Prostate gland (tissue), 2 donors: Measurements from ENCODE around the gene CABP7. TPM values are rescaled to one million over a fixed set of nuclear protein-coding genes. Genes with fewer than 3 reads are reported as not detected.

Experiments
- DNase-seq: peaks from one replicate; pipeline ENCODE4 v3.0.0-alpha.2; 2019; ENCODE audit warnings: low spot score
- H3K27ac ChIP-seq, 2 donors: fragments of 200-600 bp; sonication (generic); 2 replicates each; pipeline ENCODE4 v1.5.1; 2017 to 2019
- H3K27me3 ChIP-seq: fragments of 200-600 bp; sonication (generic); replicated peaks from 2 replicates; pipeline ENCODE4 v1.5.1; 2019; ENCODE audit not compliant: insufficient read depth
- H3K36me3 ChIP-seq, 2 donors: fragments of 200-600 bp; sonication (generic); 1 replicate in 1 of 2; 2 replicates in 1 of 2; pipeline versions ENCODE4 v1.5.1 to v1.8.1; 2017 to 2019
- H3K4me1 ChIP-seq: fragments of 200-600 bp; sonication (generic); replicated peaks from 2 replicates; pipeline ENCODE4 v1.5.1; 2019
- H3K4me3 ChIP-seq, 2 donors: fragments of 200-600 bp; sonication (generic); 2 replicates each; pipeline ENCODE4 v1.5.1; 2017 to 2019
- H3K9me3 ChIP-seq: fragments of 200-600 bp; sonication (generic); 2 replicates; pipeline ENCODE4 v1.5.1; 2017
- CTCF ChIP-seq, 4 experiments: fragments of 200-600 bp in 2 of 4; fragments of 450-650 bp in 2 of 4; sonication (generic) in 2 of 4; IDR thresholded peaks; 1 replicate in 3 of 4; 2 replicates in 1 of 4; pipeline ENCODE4 v1.5.1; 2016 to 2019; ENCODE audit warnings: antibody characterized with exemption in 4 of 4, mild to moderate bottlenecking in 2 of 4, moderate library complexity in 2 of 4
- POLR2A ChIP-seq: fragments of 450-650 bp; IDR thresholded peaks from one replicate; pipeline ENCODE4 v1.6.1; 2016; ENCODE audit warnings: antibody characterized with exemption, mild to moderate bottlenecking
- POLR2AphosphoS5 ChIP-seq: sonication (generic); formaldehyde crosslinking; IDR thresholded peaks from one replicate; pipeline ENCODE4 v1.6.1; 2017; ENCODE audit warnings: antibody characterized with exemption
- WGBS: methylation state at CpG from one replicate; pipeline ENCODE4 v1.1.5; 2018; 5-methylcytosine and 5-hydroxymethylcytosine counted together
- intact Hi-C: fragments of 100-400 bp; cut with DNase I; formaldehyde crosslinking; loops from one replicate; pipeline ENCODE4 v1.14.2; 2022
- total RNA-seq, 2 donors: library from RNA; depleted of rRNA; stranded (reverse); fragments of >200 nt; gene quantifications; one replicate each; pipeline ENCODE4 v1.1.0, GENCODE V29; 2016

The CABP7 gene
- total RNA-seq, 2 donors from 2014 or later, result 1.5 TPM; not detected in 1

- H3K4me3 ChIP-seq, result no peak overlapping the region
- H3K36me3 ChIP-seq, result no peaks in the 10 kb centered on the region
- no peak overlapping the region for H3K27ac ChIP-seq
- WGBS, result 72% methylated on average over 33 of the region's 33 CpGs
- DNase-seq, result peak; percentile 81
- H3K27me3 ChIP-seq, result no peaks in the 10 kb centered on the region
- H3K4me1 ChIP-seq, result no peaks in the 10 kb centered on the region
- intact Hi-C loops, result loop anchor here (10.0 kb wide), 1 partner anchor 309 kb away; no protein-coding TSS in a partner anchor
- peak; percentile 77 for TF ChIP-seq POLR2AphosphoS5
- TF ChIP-seq POLR2A, result no peak
- peak in 1 of 4 experiments; percentile 9 for TF ChIP-seq CTCF (IDR thresholded peaks at IDR 0.05)
- no peaks in the 10 kb centered on the region for H3K9me3 ChIP-seq
These were observed 24.5 kb upstream of the CABP7 start for GRCh38 chr22:29695129-29695926.

- H3K4me1 ChIP-seq, result no peaks in the 10 kb centered on the region
- intact Hi-C loops, result loop anchor here (10.0 kb wide), 1 partner anchor 307 kb away; no protein-coding TSS in a partner anchor
- no peak overlapping the region for H3K4me3 ChIP-seq
- no peaks in the 10 kb centered on the region for H3K36me3 ChIP-seq
- H3K9me3 ChIP-seq, result no peaks in the 10 kb centered on the region
- TF ChIP-seq POLR2AphosphoS5 (no peak), CTCF (IDR thresholded peaks at IDR 0.05) (no peak)
- no peak overlapping the region for H3K27ac ChIP-seq
- H3K27me3 ChIP-seq, result no peaks in the 10 kb centered on the region
- WGBS, result 80% methylated on average over 15 of the region's 16 CpGs
- DNase-seq, result no peak
These were observed 21.8 kb upstream of the CABP7 start for GRCh38 chr22:29697853-29698598.

GRCh38 chr22:29700206-29700899 is 19.4 kb upstream of the CABP7 start:
- H3K4me3 ChIP-seq, result no peak overlapping the region
- H3K36me3 ChIP-seq, result no peaks in the 10 kb centered on the region
- no peak for DNase-seq
- intact Hi-C loops, result no loop called here
- WGBS, result 56% methylated on average over 19 of the region's 19 CpGs
- no peaks in the 10 kb centered on the region for H3K9me3 ChIP-seq
- TF ChIP-seq POLR2AphosphoS5, result no peak
- TF ChIP-seq CTCF (IDR thresholded peaks at IDR 0.05), result no peak
- no peak for TF ChIP-seq POLR2A
- H3K27ac ChIP-seq, result no peak overlapping the region
- H3K27me3 ChIP-seq, result no peaks in the 10 kb centered on the region
- H3K4me1 ChIP-seq, result no peaks in the 10 kb centered on the region

GRCh38 chr22:29700900-29701154 is 19.0 kb upstream of the CABP7 start:
- no peak for DNase-seq
- intact Hi-C loops, result no loop called here
- no peak overlapping the region for H3K27ac ChIP-seq

GRCh38 chr22:29701155-29701999 is 18.4 kb upstream of the CABP7 start:
- WGBS, result 31% methylated on average over 14 of the region's 14 CpGs
- no peak overlapping the region for H3K4me3 ChIP-seq
- no peaks in the 10 kb centered on the region for H3K36me3 ChIP-seq
- no peak for DNase-seq
- no peak for TF ChIP-seq POLR2A
- TF ChIP-seq CTCF (IDR thresholded peaks at IDR 0.05), result no peak
- no peak for TF ChIP-seq POLR2AphosphoS5
- H3K4me1 ChIP-seq, result no peaks in the 10 kb centered on the region
- H3K27me3 ChIP-seq, result no peaks in the 10 kb centered on the region
- intact Hi-C loops, result no loop called here
- H3K27ac ChIP-seq, result no peak overlapping the region
- no peaks in the 10 kb centered on the region for H3K9me3 ChIP-seq

More at GRCh38 chr22:29700900-29701154, 19.0 kb upstream of the CABP7 start:
- H3K27me3 ChIP-seq, result no peaks in the 10 kb centered on the region
- no peak overlapping the region for H3K4me3 ChIP-seq
- WGBS, result 45% methylated on average over 9 of the region's 9 CpGs
- no peak for TF ChIP-seq POLR2AphosphoS5
- H3K4me1 ChIP-seq, result no peaks in the 10 kb centered on the region
- H3K9me3 ChIP-seq, result no peaks in the 10 kb centered on the region
- H3K36me3 ChIP-seq, result no peaks in the 10 kb centered on the region
